ENCODE results near the gene FIBCD1. TPM values are rescaled to one million over a fixed set of nuclear protein-coding genes. Genes with fewer than 3 reads are reported as not detected.

FIBCD1 gene
- total and polyA plus RNA-seq, 9 of the 15 experiments (the other 6 are each of a cell fraction or from before 2014, with no cell fraction given), result 0.53 to 1.2 (median 0.95) TPM; not detected in 4

DNA sequence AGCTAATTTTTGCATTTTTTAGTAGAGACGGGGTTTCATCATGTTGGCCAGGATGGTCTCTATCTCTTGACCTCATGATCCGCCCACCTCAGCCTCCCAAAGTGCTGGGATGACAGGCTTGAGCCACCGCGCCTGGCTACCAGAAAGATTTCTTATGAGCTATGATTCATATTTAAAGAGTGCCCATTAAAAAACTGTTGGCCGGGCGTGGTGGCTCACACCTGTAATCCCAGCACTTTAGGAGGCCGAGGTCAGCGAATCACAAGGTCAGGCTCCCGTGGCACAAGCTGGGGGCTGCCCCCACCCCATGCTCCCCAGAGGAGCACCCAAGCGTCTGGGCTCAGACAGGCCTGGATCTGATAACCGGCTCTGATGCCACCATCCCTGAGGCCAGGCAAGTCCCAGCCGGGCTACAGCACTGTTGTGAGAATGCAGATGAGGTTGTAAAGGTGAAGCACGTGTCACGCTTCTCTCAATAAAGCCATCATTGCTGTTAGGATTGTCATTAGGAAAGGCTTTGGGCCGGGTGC lies 56.3 kb downstream of the FIBCD1 start:
- Histone ChIP-seq H3K9me1 (ENCODE audit: control insufficient read depth, insufficient read depth, low read length) (peaks cover 12% of the 10 kb centered on the region), H2AFZ (ENCODE audit: low read depth, low read length) (no peak overlapping the region), H3K9ac (ENCODE audit: insufficient read depth in 1 of 2, low read depth in 2 of 2, low read length in 2 of 2) (peak overlapping the region in 1 of 2 experiments; percentile 22; a peak in 1 of 4 replicates), H3K27ac (ENCODE audit: extremely low read depth, low read depth, low read length) (no peak overlapping the region), H3K36me3 (ENCODE audit: control insufficient read depth, insufficient read depth, low read length) (peaks cover 92% of the 10 kb centered on the region), H4K20me1 (replicated peaks; ENCODE audit: control insufficient read depth, insufficient read depth, low read length) (peaks cover 29% of the 10 kb centered on the region), H3K79me2 (ENCODE audit: control insufficient read depth, insufficient read depth, low read length) (no peaks in the 10 kb centered on the region), H3K9me3 (replicated peaks; ENCODE audit: control insufficient read depth, insufficient read depth, low read depth, low read length) (no peaks in the 10 kb centered on the region), H3K4me2 (ENCODE audit: insufficient read depth, low read length) (no peak overlapping the region), H3K4me3 (no peak overlapping the region), H3K4me1 (replicated peaks in 1 of 2; ENCODE audit: control insufficient read depth in 2 of 2, insufficient read depth in 2 of 2, low read length in 2 of 2) (peaks cover 0 to 31% of the 10 kb centered on the region in 2 experiments; a peak in 1 of 5 replicates), H3K27me3 (ENCODE audit: control insufficient read depth in 2 of 2, insufficient read depth in 2 of 2, low read length in 2 of 2) (no peaks in the 10 kb centered on the region)
- intact Hi-C loops (cut with micrococcal nuclease), result no loop called here
- in situ Hi-C loops (cut with MboI), result no loop called here
- FAIRE-seq (no peak), DNase-seq (ENCODE audit: extremely low read depth in 1 of 4, low spot score in 3 of 4) (peak in 2 of 4 experiments; percentile 56 to 61), ATAC-seq (no peak)
- ChIA-PET POLR2A (interaction anchor here (0.7 to 14.2 kb wide), 13 partner anchors 8 to 161 kb away, joined by 3 to 220 read pairs (median 4); partner anchors contain the start of gene QRFP), CTCF (ENCODE audit: low intra/inter-chr PET ratio) (no interaction called here)
- no TSS peak for BruUV-seq (replicated peaks)
- 87% methylated on average over 15 of the region's 15 CpGs for WGBS (ENCODE audit: insufficient coverage, low coverage, missing lambda C conversion rate)
- TF ChIP-seq RBM15 (IDR thresholded peaks at IDR 0.05; ENCODE audit: insufficient read depth, low read length) (no peak), NBN (IDR thresholded peaks at IDR 0.05; ENCODE audit: low read depth) (no peak), NFE2L1 (tag; IDR thresholded peaks at IDR 0.05; ENCODE audit: borderline replicate concordance, low read depth) (no peak)
- TF ChIP-seq, protein P1, sequence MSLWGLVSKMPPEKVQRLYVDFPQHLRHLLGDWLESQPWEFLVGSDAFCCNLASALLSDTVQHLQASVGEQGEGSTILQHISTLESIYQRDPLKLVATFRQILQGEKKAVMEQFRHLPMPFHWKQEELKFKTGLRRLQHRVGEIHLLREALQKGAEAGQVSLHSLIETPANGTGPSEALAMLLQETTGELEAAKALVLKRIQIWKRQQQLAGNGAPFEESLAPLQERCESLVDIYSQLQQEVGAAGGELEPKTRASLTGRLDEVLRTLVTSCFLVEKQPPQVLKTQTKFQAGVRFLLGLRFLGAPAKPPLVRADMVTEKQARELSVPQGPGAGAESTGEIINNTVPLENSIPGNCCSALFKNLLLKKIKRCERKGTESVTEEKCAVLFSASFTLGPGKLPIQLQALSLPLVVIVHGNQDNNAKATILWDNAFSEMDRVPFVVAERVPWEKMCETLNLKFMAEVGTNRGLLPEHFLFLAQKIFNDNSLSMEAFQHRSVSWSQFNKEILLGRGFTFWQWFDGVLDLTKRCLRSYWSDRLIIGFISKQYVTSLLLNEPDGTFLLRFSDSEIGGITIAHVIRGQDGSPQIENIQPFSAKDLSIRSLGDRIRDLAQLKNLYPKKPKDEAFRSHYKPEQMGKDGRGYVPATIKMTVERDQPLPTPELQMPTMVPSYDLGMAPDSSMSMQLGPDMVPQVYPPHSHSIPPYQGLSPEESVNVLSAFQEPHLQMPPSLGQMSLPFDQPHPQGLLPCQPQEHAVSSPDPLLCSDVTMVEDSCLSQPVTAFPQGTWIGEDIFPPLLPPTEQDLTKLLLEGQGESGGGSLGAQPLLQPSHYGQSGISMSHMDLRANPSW (CRISPR knock-in tag; IDR thresholded peaks at IDR 0.05), result 0 out of 2 replicates have a peak, but pooled peaks have one; percentile 30
- TF ChIP-seq, protein P2, sequence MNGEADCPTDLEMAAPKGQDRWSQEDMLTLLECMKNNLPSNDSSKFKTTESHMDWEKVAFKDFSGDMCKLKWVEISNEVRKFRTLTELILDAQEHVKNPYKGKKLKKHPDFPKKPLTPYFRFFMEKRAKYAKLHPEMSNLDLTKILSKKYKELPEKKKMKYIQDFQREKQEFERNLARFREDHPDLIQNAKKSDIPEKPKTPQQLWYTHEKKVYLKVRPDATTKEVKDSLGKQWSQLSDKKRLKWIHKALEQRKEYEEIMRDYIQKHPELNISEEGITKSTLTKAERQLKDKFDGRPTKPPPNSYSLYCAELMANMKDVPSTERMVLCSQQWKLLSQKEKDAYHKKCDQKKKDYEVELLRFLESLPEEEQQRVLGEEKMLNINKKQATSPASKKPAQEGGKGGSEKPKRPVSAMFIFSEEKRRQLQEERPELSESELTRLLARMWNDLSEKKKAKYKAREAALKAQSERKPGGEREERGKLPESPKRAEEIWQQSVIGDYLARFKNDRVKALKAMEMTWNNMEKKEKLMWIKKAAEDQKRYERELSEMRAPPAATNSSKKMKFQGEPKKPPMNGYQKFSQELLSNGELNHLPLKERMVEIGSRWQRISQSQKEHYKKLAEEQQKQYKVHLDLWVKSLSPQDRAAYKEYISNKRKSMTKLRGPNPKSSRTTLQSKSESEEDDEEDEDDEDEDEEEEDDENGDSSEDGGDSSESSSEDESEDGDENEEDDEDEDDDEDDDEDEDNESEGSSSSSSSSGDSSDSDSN (IDR thresholded peaks at IDR 0.05; ENCODE audit: borderline replicate concordance in 1 of 2, low read depth in 2 of 2, low read length in 2 of 2), result no peak
- TF ChIP-seq, protein P3, sequence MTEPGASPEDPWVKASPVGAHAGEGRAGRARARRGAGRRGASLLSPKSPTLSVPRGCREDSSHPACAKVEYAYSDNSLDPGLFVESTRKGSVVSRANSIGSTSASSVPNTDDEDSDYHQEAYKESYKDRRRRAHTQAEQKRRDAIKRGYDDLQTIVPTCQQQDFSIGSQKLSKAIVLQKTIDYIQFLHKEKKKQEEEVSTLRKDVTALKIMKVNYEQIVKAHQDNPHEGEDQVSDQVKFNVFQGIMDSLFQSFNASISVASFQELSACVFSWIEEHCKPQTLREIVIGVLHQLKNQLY (CRISPR knock-in tag; conservative IDR thresholded peaks at IDR 0.05), result 0 out of 4 replicates have a peak, but pooled peaks of 1 of the 2 experiments have one; percentile 24

All from K562 (cell line).